HUES6 (cell line): ENCODE results near the gene RNF2.

ENCODE experiments used
- H3K27ac ChIP-seq: 2 replicates; pipeline ENCODE4 v1.7.0; 2013; ENCODE audit warnings: low read depth, mild to moderate bottlenecking, low read length, inconsistent platforms
- H3K27me3 ChIP-seq: 2 replicates; pipeline ENCODE4 v1.6.1; 2013; ENCODE audit warnings: low read length; ENCODE audit not compliant: control insufficient read depth, insufficient read depth
- H3K36me3 ChIP-seq: 2 replicates; pipeline ENCODE4 v1.6.1; 2013; ENCODE audit warnings: low read length; ENCODE audit not compliant: control insufficient read depth, insufficient read depth
- H3K4me1 ChIP-seq: 2 replicates; pipeline ENCODE4 v1.6.1; 2013; ENCODE audit warnings: low read length; ENCODE audit not compliant: control insufficient read depth, insufficient read depth
- H3K4me3 ChIP-seq: 2 replicates; pipeline ENCODE4 v1.5.1; 2013; ENCODE audit warnings: low read depth, low read length
- H3K9ac ChIP-seq: one replicate; pipeline ENCODE4 v1.6.1; 2013; ENCODE audit warnings: mild to moderate bottlenecking, low read length
- H3K9me3 ChIP-seq: 2 replicates; pipeline ENCODE4 v1.6.1; 2013; ENCODE audit warnings: low read depth, low read length; ENCODE audit not compliant: control insufficient read depth, insufficient read depth

RNF2 gene

GRCh38 chr1:185091480-185091879 lies 46.1 kb downstream of the RNF2 start:
- no peak overlapping the region for H3K4me3 ChIP-seq
- H3K36me3 ChIP-seq: peaks cover 70% of the 10 kb centered on the region
- no peak overlapping the region for H3K27ac ChIP-seq

GRCh38 chr1:185094761-185095160 lies 49.4 kb downstream of the RNF2 start:
- H3K27ac ChIP-seq: no peak overlapping the region
- H3K4me3 ChIP-seq: no peak overlapping the region
- peaks cover 66% of the 10 kb centered on the region for H3K36me3 ChIP-seq
- H3K9me3 ChIP-seq: no peaks in the 10 kb centered on the region
- no peaks in the 10 kb centered on the region for H3K27me3 ChIP-seq
- no peak overlapping the region for H3K9ac ChIP-seq
- H3K4me1 ChIP-seq: no peaks in the 10 kb centered on the region

More at GRCh38 chr1:185091480-185091879, 46.1 kb downstream of the RNF2 start:
- Histone ChIP-seq H3K9me3 (no peaks in the 10 kb centered on the region), H3K4me1 (peaks cover 4% of the 10 kb centered on the region; the same call in 1 of the 2 replicates), H3K27me3 (no peaks in the 10 kb centered on the region), H3K9ac (no peak overlapping the region)

GRCh38 chr1:185096531-185096930 lies 51.2 kb downstream of the RNF2 start:
- no peaks in the 10 kb centered on the region for H3K9me3 ChIP-seq
- H3K27me3 ChIP-seq: no peaks in the 10 kb centered on the region
- H3K4me1 ChIP-seq: no peaks in the 10 kb centered on the region

GRCh38 chr1:185104083-185104482 lies 58.7 kb downstream of the RNF2 start:
- Histone ChIP-seq H3K27ac (no peak overlapping the region), H3K36me3 (peaks cover 24% of the 10 kb centered on the region), H3K4me1 (no peaks in the 10 kb centered on the region), H3K9me3 (peaks cover 5% of the 10 kb centered on the region; the same call in 1 of the 2 replicates), H3K9ac (no peak overlapping the region), H3K27me3 (no peaks in the 10 kb centered on the region), H3K4me3 (no peak overlapping the region)

More at GRCh38 chr1:185096531-185096930, 51.2 kb downstream of the RNF2 start:
- Histone ChIP-seq H3K4me3 (no peak overlapping the region), H3K27ac (no peak overlapping the region), H3K9ac (no peak overlapping the region), H3K36me3 (peaks cover 60% of the 10 kb centered on the region)

GRCh38 chr1:185105121-185105520 lies 59.8 kb downstream of the RNF2 start:
- H3K4me3 ChIP-seq: no peak overlapping the region
- H3K36me3 ChIP-seq: peaks cover 13% of the 10 kb centered on the region
- H3K4me1 ChIP-seq: no peaks in the 10 kb centered on the region
- no peak overlapping the region for H3K9ac ChIP-seq
- no peak overlapping the region for H3K27ac ChIP-seq
- H3K9me3 ChIP-seq: peaks cover 5% of the 10 kb centered on the region; the same call in 1 of the 2 replicates
- no peaks in the 10 kb centered on the region for H3K27me3 ChIP-seq

GRCh38 chr1:185108321-185108720 lies 63.0 kb downstream of the RNF2 start:
- Histone ChIP-seq H3K9ac (no peak overlapping the region), H3K36me3 (peaks cover 11% of the 10 kb centered on the region), H3K4me1 (no peaks in the 10 kb centered on the region), H3K4me3 (no peak overlapping the region), H3K9me3 (peaks cover 5% of the 10 kb centered on the region; the same call in 1 of the 2 replicates), H3K27me3 (no peaks in the 10 kb centered on the region), H3K27ac (no peak overlapping the region)

- Histone ChIP-seq H3K27me3 (no peaks in the 10 kb centered on the region), H3K27ac (no peak overlapping the region), H3K4me3 (no peak overlapping the region), H3K4me1 (no peaks in the 10 kb centered on the region), H3K9ac (no peak overlapping the region), H3K9me3 (peaks cover 5% of the 10 kb centered on the region; the same call in 1 of the 2 replicates), H3K36me3 (no peaks in the 10 kb centered on the region)
Observed at GRCh38 chr1:185110145-185110544, 64.8 kb downstream of the RNF2 start.

- no peaks in the 10 kb centered on the region for H3K27me3 ChIP-seq
- H3K4me1 ChIP-seq: no peaks in the 10 kb centered on the region
- H3K4me3 ChIP-seq: no peak overlapping the region
- H3K9ac ChIP-seq: no peak overlapping the region
- H3K9me3 ChIP-seq: peaks cover 5% of the 10 kb centered on the region; the same call in 1 of the 2 replicates
- H3K36me3 ChIP-seq: no peaks in the 10 kb centered on the region
- no peak overlapping the region for H3K27ac ChIP-seq
Observed at GRCh38 chr1:185111873-185112272, 66.5 kb downstream of the RNF2 start.

GRCh38 chr1:185112356-185112755 lies 67.0 kb downstream of the RNF2 start:
- H3K27me3 ChIP-seq: no peaks in the 10 kb centered on the region
- H3K9ac ChIP-seq: no peak overlapping the region
- H3K4me1 ChIP-seq: no peaks in the 10 kb centered on the region
- no peaks in the 10 kb centered on the region for H3K36me3 ChIP-seq
- H3K27ac ChIP-seq: no peak overlapping the region
- peaks cover 5% of the 10 kb centered on the region; the same call in 1 of the 2 replicates for H3K9me3 ChIP-seq
- no peak overlapping the region for H3K4me3 ChIP-seq

- H3K36me3 ChIP-seq: peaks cover 44% of the 10 kb centered on the region
- H3K4me3 ChIP-seq: no peak overlapping the region
- no peak overlapping the region for H3K27ac ChIP-seq
- H3K27me3 ChIP-seq: no peaks in the 10 kb centered on the region
- peaks cover 4% of the 10 kb centered on the region; the same call in 1 of the 2 replicates for H3K9me3 ChIP-seq
- no peaks in the 10 kb centered on the region for H3K4me1 ChIP-seq
- H3K9ac ChIP-seq: no peak overlapping the region
Observed at GRCh38 chr1:185129708-185130107, 84.3 kb downstream of the RNF2 start.

GRCh38 chr1:185132534-185132933 lies 87.2 kb downstream of the RNF2 start:
- no peak overlapping the region for H3K9ac ChIP-seq
- peaks cover 47% of the 10 kb centered on the region for H3K36me3 ChIP-seq
- H3K27me3 ChIP-seq: no peaks in the 10 kb centered on the region
- H3K4me3 ChIP-seq: no peak overlapping the region
- no peak overlapping the region for H3K27ac ChIP-seq
- no peaks in the 10 kb centered on the region for H3K4me1 ChIP-seq
- peaks cover 4% of the 10 kb centered on the region; the same call in 1 of the 2 replicates for H3K9me3 ChIP-seq
